Neural cell (in vitro differentiated cells): ENCODE data around the gene FAM135A.

ENCODE experiments used
- EZH2 ChIP-seq: fragments of 200-600, 300-800 bp; shearing (Covaris generic), sonication (generic); IDR thresholded peaks from 2 replicates; pipeline ENCODE4 v1.6.1; 2014; ENCODE audit warnings: antibody characterized with exemption, low read length, borderline replicate concordance, mild to moderate bottlenecking; ENCODE audit not compliant: insufficient read depth, poor library complexity, severe bottlenecking
- RAD21 ChIP-seq: fragments of 450-650 bp; conservative IDR thresholded peaks from 2 replicates; pipeline ENCODE4 v1.6.1; 2014; ENCODE audit warnings: antibody characterized with exemption, mild to moderate bottlenecking, moderate library complexity
- REST ChIP-seq: IDR thresholded peaks from 2 replicates; pipeline ENCODE4 v1.6.1; 2012; ENCODE audit warnings: borderline replicate concordance
- TAF1 ChIP-seq: IDR thresholded peaks from 2 replicates; pipeline ENCODE4 v1.6.1; 2012; ENCODE audit warnings: low read depth
- TF ChIP-seq, protein P1 (sequence below): fragments of 450-650 bp; IDR thresholded peaks from 2 replicates; pipeline ENCODE4 v1.5.1; 2014; ENCODE audit warnings: antibody characterized with exemption, mild to moderate bottlenecking, moderate library complexity; ENCODE audit not compliant: poor library complexity, severe bottlenecking

GRCh38 chr6:70421509-70421908, 8.2 kb downstream of the FAM135A start:
- TF ChIP-seq REST (no peak), TAF1 (no peak), RAD21 (no peak), EZH2 (no peak)
- TF ChIP-seq, protein P1, sequence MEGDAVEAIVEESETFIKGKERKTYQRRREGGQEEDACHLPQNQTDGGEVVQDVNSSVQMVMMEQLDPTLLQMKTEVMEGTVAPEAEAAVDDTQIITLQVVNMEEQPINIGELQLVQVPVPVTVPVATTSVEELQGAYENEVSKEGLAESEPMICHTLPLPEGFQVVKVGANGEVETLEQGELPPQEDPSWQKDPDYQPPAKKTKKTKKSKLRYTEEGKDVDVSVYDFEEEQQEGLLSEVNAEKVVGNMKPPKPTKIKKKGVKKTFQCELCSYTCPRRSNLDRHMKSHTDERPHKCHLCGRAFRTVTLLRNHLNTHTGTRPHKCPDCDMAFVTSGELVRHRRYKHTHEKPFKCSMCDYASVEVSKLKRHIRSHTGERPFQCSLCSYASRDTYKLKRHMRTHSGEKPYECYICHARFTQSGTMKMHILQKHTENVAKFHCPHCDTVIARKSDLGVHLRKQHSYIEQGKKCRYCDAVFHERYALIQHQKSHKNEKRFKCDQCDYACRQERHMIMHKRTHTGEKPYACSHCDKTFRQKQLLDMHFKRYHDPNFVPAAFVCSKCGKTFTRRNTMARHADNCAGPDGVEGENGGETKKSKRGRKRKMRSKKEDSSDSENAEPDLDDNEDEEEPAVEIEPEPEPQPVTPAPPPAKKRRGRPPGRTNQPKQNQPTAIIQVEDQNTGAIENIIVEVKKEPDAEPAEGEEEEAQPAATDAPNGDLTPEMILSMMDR, result no peak
